Measurements from ENCODE around the gene MRTFA.

GRCh38 chr22:40441761-40442390, 194.6 kb downstream of the MRTFA start:
- TF ChIP-seq SP1 (IDR thresholded peaks at IDR 0.05) (no peak), ARNT (IDR thresholded peaks at IDR 0.05) (no peak), FOXM1 (IDR thresholded peaks at IDR 0.05; ENCODE audit: borderline replicate concordance) (no peak), FOXA1 (IDR thresholded peaks at IDR 0.05) (no peak), NFRKB (IDR thresholded peaks at IDR 0.05) (no peak), ZNF384 (IDR thresholded peaks at IDR 0.05) (no peak), TARDBP (IDR thresholded peaks at IDR 0.05) (no peak), BHLHE40 (IDR thresholded peaks at IDR 0.05; ENCODE audit: borderline replicate concordance) (no peak), LEF1 (IDR thresholded peaks at IDR 0.05; ENCODE audit: borderline replicate concordance) (no peak), PKNOX1 (IDR thresholded peaks at IDR 0.05) (no peak), FOXK2 (IDR thresholded peaks at IDR 0.05) (no peak), SUZ12 (IDR thresholded peaks at IDR 0.05) (no peak), ELF4 (IDR thresholded peaks at IDR 0.05) (no peak)
